ENCODE results near the gene DMGDH.

DMGDH gene

DNA sequence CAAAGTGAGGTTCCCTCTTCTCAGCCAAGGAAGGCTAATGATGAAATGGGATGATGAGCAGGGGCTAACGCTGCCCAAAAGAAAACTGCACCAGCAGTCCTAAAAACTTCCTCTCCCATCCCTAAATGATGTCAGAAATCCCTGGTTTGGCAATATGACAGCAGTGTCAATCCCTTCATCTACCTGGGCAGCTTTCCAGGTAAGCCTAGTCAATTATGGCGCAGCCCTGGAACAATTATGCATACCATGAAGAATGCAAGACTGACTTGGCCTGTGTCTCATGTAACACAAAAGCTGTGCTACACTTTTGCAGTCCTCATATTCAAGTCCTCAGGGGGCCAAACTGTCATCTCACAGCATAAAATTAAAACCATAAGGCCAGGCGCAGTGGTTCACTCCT, 7.0 kb downstream of the DMGDH start:
- no peak for DNase-seq

DNA sequence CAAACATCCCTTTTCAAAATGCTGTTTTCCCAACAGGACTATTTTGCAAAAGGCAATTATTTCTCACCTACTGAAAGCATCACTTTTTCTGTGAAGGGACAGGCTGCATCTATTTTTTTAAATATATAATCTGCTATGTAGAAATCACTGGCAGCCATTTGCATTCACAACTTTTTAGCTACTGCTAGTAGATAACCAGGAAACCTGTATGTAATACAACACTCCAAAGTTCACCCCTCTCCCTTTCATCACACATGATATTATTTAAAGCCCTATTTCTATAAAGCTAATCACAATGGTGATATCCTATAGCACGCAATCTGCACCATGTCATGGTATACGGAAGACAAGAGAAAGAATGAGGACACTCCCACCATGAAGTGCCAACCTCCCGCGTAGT, 9.8 kb downstream of the DMGDH start:
- no peak for DNase-seq

DNA sequence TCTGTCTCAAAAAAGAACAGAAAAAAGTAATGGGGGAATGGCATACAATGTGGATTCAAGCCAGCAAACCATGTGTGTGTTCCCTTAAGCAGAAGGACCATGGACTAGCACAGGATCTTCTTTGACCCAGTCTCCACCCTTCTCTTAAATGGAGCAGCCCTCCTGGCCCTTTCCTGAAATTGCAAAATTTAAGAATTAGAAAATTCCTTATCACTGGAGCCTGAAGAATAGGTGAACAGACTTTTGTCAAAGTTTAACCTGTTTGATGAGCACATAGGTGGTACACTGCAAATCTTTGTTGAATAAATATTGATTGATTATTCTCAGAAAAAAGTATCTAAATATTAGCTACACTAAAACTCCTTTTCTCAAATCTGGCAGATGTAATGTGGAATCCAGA, 12.6 kb downstream of the DMGDH start:
- no peak for DNase-seq

GRCh38 chr5:79055017-79055416, 14.5 kb downstream of the DMGDH start:
- DNase-seq: no peak

DNA sequence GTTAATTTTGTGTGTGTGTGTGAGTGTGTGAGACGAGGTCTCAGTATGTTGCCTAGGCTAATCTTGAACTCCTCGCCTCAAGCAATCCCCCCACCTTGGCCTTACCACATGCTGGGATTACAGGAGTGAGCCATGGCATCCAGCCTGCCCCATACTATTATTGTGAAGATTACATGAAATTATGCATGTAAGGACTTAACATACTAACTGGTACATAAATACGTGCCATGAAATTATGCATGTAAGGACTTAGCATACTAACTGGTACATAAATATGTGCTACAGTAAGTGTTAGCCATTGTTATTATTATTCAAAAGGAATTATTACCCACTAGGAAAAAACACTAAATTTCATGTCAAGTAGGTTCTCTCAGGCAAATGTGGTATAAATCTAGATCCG, 16.2 kb downstream of the DMGDH start:
- no peak for DNase-seq

GRCh38 chr5:79050498-79050897, 19.0 kb downstream of the DMGDH start:
- no peak for DNase-seq

DNA sequence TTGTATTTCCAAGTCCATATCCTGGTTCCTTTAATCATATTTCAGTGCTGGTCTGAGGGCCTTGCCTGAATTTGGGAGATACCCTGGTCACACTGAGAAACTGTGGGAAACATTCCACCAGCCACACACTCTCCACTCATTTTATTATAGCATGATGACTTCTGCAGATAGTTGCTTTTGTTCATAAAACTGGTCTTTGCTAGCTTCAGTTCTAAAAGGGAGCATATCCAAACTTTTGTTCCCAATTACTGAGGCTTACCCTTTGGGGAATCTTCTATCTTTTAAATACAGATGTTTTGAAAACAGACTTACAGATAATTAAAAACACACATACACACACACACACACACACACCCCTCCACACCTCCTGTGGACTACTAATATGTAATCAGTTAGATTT, 21.0 kb downstream of the DMGDH start:
- no peak for DNase-seq

DNA sequence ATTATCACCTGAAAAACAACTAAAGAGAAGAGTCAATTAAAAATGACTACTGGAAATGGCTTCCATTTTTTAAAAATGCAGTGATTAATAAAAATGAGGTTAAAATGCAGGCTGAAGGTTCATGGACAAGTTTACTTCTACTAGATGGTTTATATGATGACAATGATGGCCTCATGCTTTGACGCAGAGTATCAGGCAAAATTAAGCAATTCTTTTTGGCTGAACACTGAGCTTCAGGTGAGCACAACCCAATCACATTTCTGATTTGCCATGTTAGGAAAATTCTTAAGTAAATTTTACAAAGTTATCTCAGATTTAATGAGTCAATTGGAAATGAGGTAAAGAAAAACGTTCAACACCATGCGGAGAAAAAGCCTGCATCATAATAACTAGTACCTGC, 22.3 kb downstream of the DMGDH start:
- no peak for DNase-seq

- no peak for DNase-seq
Observed at GRCh38 chr5:79042188-79042587, 27.3 kb downstream of the DMGDH start.

GRCh38 chr5:79036769-79037168, 32.7 kb downstream of the DMGDH start:
- DNase-seq: no peak

GRCh38 chr5:79035237-79035636, 34.2 kb downstream of the DMGDH start:
- no peak for DNase-seq

DNA sequence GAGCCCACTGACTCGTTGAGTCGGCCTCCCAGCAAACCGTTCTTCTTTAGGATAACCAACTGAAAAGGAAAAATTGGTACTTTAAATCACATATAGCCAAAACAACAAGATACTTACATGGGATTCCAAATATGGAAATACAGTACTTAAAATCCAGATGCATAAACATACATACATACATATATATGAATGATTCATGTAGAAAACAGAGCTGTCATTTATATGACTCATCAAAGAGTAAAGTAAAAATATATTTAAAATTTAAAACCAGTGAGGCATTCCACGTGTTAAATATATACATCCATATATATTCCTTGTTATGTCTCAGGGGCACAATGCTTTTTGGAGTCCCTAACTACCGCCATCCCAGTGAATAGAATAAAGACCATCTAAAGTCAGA, 36.7 kb downstream of the DMGDH start:
- DNase-seq: no peak

DNA sequence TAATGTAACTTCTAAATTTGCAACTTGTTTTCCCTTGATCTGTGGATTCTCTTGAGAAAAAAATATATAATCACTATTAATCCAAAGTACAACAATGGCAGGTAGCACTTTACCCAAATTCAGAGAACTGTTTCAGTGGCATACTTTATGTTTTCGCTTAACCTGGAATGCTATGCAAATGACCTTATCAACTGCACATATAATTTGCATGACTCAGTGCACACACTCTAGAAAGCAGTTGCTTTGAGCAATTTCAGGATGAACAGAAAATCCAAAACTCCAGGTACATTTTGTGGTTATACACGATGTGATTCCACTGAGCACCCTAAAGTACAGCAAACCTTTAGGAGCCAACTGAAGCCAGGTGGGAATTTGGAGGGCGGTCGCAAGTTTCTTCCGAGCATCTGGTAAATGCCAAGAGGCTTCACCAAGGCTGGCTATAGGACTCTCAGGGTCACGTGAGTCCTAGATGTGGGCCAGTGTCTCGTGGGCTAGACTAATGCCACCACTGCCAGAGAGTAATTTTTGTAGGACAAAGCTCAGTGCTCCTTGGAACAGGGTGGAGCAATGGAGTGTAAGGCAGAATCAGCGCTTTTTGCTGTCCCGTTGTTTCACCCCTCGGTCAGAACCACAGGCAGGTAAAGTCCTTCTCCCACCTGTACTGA, 37.3 kb downstream of the DMGDH start:
- DNase-seq: no peak

GRCh38 chr5:79031485-79031867, 38.0 kb downstream of the DMGDH start:
- no peak for DNase-seq

- DNase-seq: no peak
Observed at GRCh38 chr5:79030663-79031484, 38.6 kb downstream of the DMGDH start.

- DNase-seq: peak; percentile 4
Observed at GRCh38 chr5:79025054-79025472, 44.4 kb downstream of the DMGDH start.

GRCh38 chr5:79023947-79024346, 45.5 kb downstream of the DMGDH start:
- no peak for DNase-seq

DNA sequence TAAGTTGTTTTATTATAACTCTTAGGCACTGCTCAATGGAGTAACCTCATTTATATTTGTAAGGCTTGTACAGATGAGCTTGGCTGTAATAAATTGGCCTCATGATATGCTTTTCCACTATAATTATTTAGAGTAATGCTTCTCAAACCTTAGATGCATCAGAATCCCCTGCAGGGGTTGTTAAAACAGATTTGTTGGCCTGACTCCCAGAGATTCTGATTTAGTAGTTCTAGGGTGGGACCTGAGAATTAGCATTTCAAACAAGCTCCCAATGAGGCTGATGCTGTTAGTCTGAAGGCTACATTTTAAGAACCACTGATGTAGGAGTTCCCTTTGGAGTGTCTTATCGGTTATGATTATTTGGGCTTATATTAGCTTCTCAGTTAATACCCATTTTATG, 46.1 kb downstream of the DMGDH start:
- DNase-seq: no peak

- DNase-seq: no peak
Observed at GRCh38 chr5:79022771-79023170, 46.7 kb downstream of the DMGDH start.

GRCh38 chr5:79021753-79022152, 47.7 kb downstream of the DMGDH start:
- no peak for DNase-seq

GRCh38 chr5:79020861-79021561, 48.5 kb downstream of the DMGDH start:
- DNase-seq: no peak

DNA sequence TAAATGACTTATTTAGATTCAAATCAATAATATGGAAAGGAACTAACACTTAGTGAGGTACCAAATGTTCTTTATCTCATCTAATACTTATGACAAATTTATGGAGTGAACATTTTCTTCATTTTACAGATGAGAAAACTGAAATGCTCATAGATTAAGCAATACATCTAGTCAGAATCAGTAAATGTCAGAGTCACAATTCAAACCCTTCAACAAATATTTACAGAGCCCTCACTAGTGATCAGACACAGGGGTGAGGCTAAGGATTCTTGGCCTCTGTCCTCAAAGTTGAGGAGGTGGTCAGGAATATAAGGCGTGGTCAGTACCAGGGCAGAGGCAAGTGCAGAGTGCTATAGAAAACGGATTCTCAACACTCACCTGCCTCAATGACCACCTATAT, 54.8 kb downstream of the DMGDH start:
- DNase-seq: no peak

- DNase-seq: no peak
Observed at GRCh38 chr5:79011869-79012268, 57.6 kb downstream of the DMGDH start.

GRCh38 chr5:79011219-79011836, 58.1 kb downstream of the DMGDH start:
- no peak for DNase-seq
